Stimulated activated CD4-positive, alpha-beta T cell treated with anti-CD3 and anti-CD28 coated beads, TNF-alpha, amount 100 ng/mL, for 4 hours (primary cell): ENCODE data around the gene AP3S1.

Experiments
- DNase-seq, 3 experiments: peaks; one replicate each; pipeline ENCODE4 v3.0.0-alpha.2; 2020; ENCODE audit warnings: low read depth in 3 of 3

Gene AP3S1

GRCh38 chr5:115825948-115826347, 15.8 kb upstream of the AP3S1 start:
- no peak for DNase-seq

GRCh38 chr5:115829913-115830312, 11.8 kb upstream of the AP3S1 start:
- no peak for DNase-seq

- no peak for DNase-seq
Measured at GRCh38 chr5:115831163-115831768, 10.5 kb upstream of the AP3S1 start.

- DNase-seq, result no peak
Measured at GRCh38 chr5:115835481-115835880, 6.3 kb upstream of the AP3S1 start.

- no peak for DNase-seq
Measured at GRCh38 chr5:115838885-115839518, 2.7 kb upstream of the AP3S1 start.

- DNase-seq, result no peak
Measured at GRCh38 chr5:115840873-115841272, 862 bp upstream of the AP3S1 start.

GRCh38 chr5:115842089-115842935, 577 bp downstream of the AP3S1 start:
- peak in 1 of 3 experiments; percentile 22 for DNase-seq

- DNase-seq, result no peak
Measured at GRCh38 chr5:115842952-115843351, 1.2 kb downstream of the AP3S1 start.

- no peak for DNase-seq
Measured at GRCh38 chr5:115843444-115844130, 1.9 kb downstream of the AP3S1 start.

GRCh38 chr5:115844321-115844817, 2.6 kb downstream of the AP3S1 start:
- no peak for DNase-seq

GRCh38 chr5:115847290-115847689, 5.6 kb downstream of the AP3S1 start:
- DNase-seq, result no peak

- no peak for DNase-seq
Measured at GRCh38 chr5:115849258-115849798, 7.6 kb downstream of the AP3S1 start.

- no peak for DNase-seq
Measured at GRCh38 chr5:115850744-115851416, 9.1 kb downstream of the AP3S1 start.

GRCh38 chr5:115854139-115854538, 12.4 kb downstream of the AP3S1 start:
- DNase-seq, result no peak

- DNase-seq, result no peak
Measured at GRCh38 chr5:115855959-115856358, 14.2 kb downstream of the AP3S1 start.

GRCh38 chr5:115857057-115857479, 15.3 kb downstream of the AP3S1 start:
- DNase-seq, result no peak

GRCh38 chr5:115857626-115858349, 16.1 kb downstream of the AP3S1 start:
- DNase-seq, result no peak

GRCh38 chr5:115858396-115858795, 16.7 kb downstream of the AP3S1 start:
- no peak for DNase-seq

- no peak for DNase-seq
Measured at GRCh38 chr5:115859378-115859777, 17.6 kb downstream of the AP3S1 start.

- DNase-seq, result no peak
Measured at GRCh38 chr5:115869256-115869795, 27.6 kb downstream of the AP3S1 start.
